B cell (primary cell): ENCODE data around the gene TIFAB. TPM values are rescaled to one million over a fixed set of nuclear protein-coding genes. Genes with fewer than 3 reads are reported as not detected.

ENCODE experiments used
- ATAC-seq: fragments of 200-7000 bp; cut with Tn5 transposase; one replicate; pipeline ENCODE4 v1.10.0; 2021; ENCODE audit warnings: low read depth, mild to moderate bottlenecking, moderate number of reproducible peaks, moderate library complexity
- CTCF ChIA-PET: fragments of 350-600 bp; sonication (Branson Sonifier 250); formaldehyde crosslinking; loops from one replicate; lab custom pipeline; 2021; ENCODE audit warnings: antibody characterized with exemption, inconsistent platforms; lab: Charles Lee
- POLR2A ChIA-PET: fragments of 350-600 bp; sonication (Branson Sonifier 250); formaldehyde crosslinking; loops from one replicate; lab custom pipeline; 2021; ENCODE audit warnings: antibody characterized with exemption; lab: Charles Lee
- DNase-seq: peaks from one replicate; pipeline ENCODE4 v3.0.0; 2013
- H2AFZ ChIP-seq: 2 replicates; pipeline ENCODE4 v1.6.1; 2012; ENCODE audit warnings: mild to moderate bottlenecking, low read depth, low read length; ENCODE audit not compliant: insufficient read depth, poor library complexity, severe bottlenecking
- H3K27ac ChIP-seq, 2 donors: 1 replicate in 1 of 2; 2 replicates in 1 of 2; pipeline ENCODE4 v1.5.1; 2012 to 2013; ENCODE audit warnings: low read length in 2 of 2, mild to moderate bottlenecking in 2 of 2, moderate library complexity in 1 of 2
- H3K27me3 ChIP-seq, 4 experiments: fragments of 200-600 bp in 1 of 4; sonication (generic) in 1 of 4; replicated peaks in 1 of 4; 1 replicate in 2 of 4; 2 replicates in 2 of 4; pipeline versions ENCODE4 v1.6.1 to v1.7.0; 2013 to 2016; ENCODE audit warnings: low read length in 3 of 4, mild to moderate bottlenecking in 2 of 4, mixed read lengths in 1 of 4, moderate library complexity in 1 of 4; ENCODE audit not compliant: insufficient read depth in 4 of 4, control insufficient read depth in 3 of 4; ENCODE audit errors: control extremely low read depth in 1 of 4
- H3K36me3 ChIP-seq, 2 experiments: replicated peaks in 1 of 2; 1 replicate in 1 of 2; 2 replicates in 1 of 2; pipeline versions ENCODE4 v1.6.1 to v1.7.1; 2013; ENCODE audit warnings: low read length in 1 of 2; ENCODE audit not compliant: insufficient read depth in 2 of 2, control insufficient read depth in 1 of 2; ENCODE audit errors: control extremely low read depth in 1 of 2, extremely low read depth in 1 of 2
- H3K4me1 ChIP-seq, 2 donors: fragments of 200-600 bp in 1 of 2; sonication (generic) in 1 of 2; 1 replicate in 1 of 2; 2 replicates in 1 of 2; pipeline versions ENCODE4 v1.5.1 to v1.6.1; 2013 to 2017; ENCODE audit warnings: low read length in 2 of 2; ENCODE audit not compliant: control insufficient read depth in 2 of 2, insufficient read depth in 2 of 2
- H3K4me2 ChIP-seq: replicated peaks from 2 replicates; pipeline ENCODE3; 2012; ENCODE audit warnings: mild to moderate bottlenecking, low read depth, low read length; ENCODE audit not compliant: poor library complexity, severe bottlenecking
- H3K4me3 ChIP-seq, 5 experiments: fragments of 200-600 bp in 1 of 5; sonication (generic) in 1 of 5; 1 replicate in 3 of 5; 2 replicates in 2 of 5; pipeline versions ENCODE4 v1.5.1 to v1.7.0; 2011 to 2016; ENCODE audit warnings: low read length in 4 of 5, mild to moderate bottlenecking in 4 of 5, low read depth in 2 of 5, control low read depth in 1 of 5, moderate library complexity in 1 of 5; ENCODE audit not compliant: insufficient read depth in 1 of 5; ENCODE audit errors: control extremely low read depth in 1 of 5, extremely low read depth in 1 of 5
- H3K79me2 ChIP-seq: fragments of 200-600 bp; sonication (generic); one replicate; pipeline ENCODE4 v1.6.0; 2016; ENCODE audit warnings: low read length; ENCODE audit not compliant: control insufficient read depth, insufficient read depth
- H3K9ac ChIP-seq: fragments of 200-600 bp; sonication (generic); 2 replicates; pipeline ENCODE4 v1.6.1; 2017; ENCODE audit warnings: mild to moderate bottlenecking, low read length, moderate library complexity
- H3K9me3 ChIP-seq, 3 donors: one replicate each; pipeline versions ENCODE4 v1.6.1 to v1.7.1; 2013; ENCODE audit warnings: low read length in 2 of 3; ENCODE audit not compliant: control insufficient read depth in 2 of 3, insufficient read depth in 1 of 3; ENCODE audit errors: control extremely low read depth in 1 of 3
- H4K20me1 ChIP-seq: 2 replicates; pipeline ENCODE4 v1.6.0; 2012; ENCODE audit warnings: mild to moderate bottlenecking, low read length; ENCODE audit not compliant: insufficient read depth, control insufficient read depth, poor library complexity, severe bottlenecking
- H3K27ac Mint-ChIP-seq: one replicate; pipeline ENCODE4 v1.8.0; 2021; ENCODE audit warnings: mixed read lengths
- H3K27me3 Mint-ChIP-seq: one replicate; pipeline ENCODE4 v1.8.0; 2021; ENCODE audit warnings: mixed read lengths
- H3K4me1 Mint-ChIP-seq: one replicate; pipeline ENCODE4 v1.8.0; 2021; ENCODE audit warnings: mixed read lengths
- H3K4me3 Mint-ChIP-seq: one replicate; pipeline ENCODE4 v1.8.0; 2021; ENCODE audit warnings: mixed read lengths
- H3K9me3 Mint-ChIP-seq: one replicate; pipeline ENCODE4 v1.8.0; 2022; ENCODE audit warnings: mixed read lengths; ENCODE audit not compliant: insufficient read depth
- CTCF ChIP-seq: fragments of 200-600 bp; IDR thresholded peaks from one replicate; pipeline ENCODE4 v1.8.0; 2022; ENCODE audit warnings: antibody characterized with exemption, mild to moderate bottlenecking
- EZH2 ChIP-seq: IDR thresholded peaks from 2 replicates; pipeline ENCODE4 v1.6.1; 2012; ENCODE audit warnings: borderline replicate concordance, low read depth, mild to moderate bottlenecking, moderate library complexity, low read length; ENCODE audit not compliant: insufficient read depth, poor library complexity, severe bottlenecking
- WGBS: methylation state at CpG from one replicate; pipeline ENCODE4 v1.1.5; 2013; ENCODE audit warnings: missing lambda C conversion rate; ENCODE audit not compliant: insufficient coverage; 5-methylcytosine and 5-hydroxymethylcytosine counted together
- intact Hi-C: fragments of 100-400 bp; cut with micrococcal nuclease; formaldehyde crosslinking; loops from one replicate; pipeline ENCODE4 v1.10.0; 2022
- polyA plus RNA-seq: library from polyadenylated mRNA; depleted of rRNA; stranded (reverse); fragments of >200 nt; gene quantifications from 2 replicates; pipeline ENCODE4 v1.2.3, GENCODE V29; 2012
- total RNA-seq, 2 donors: library from RNA; stranded (reverse); fragments of 120-200 nt in 1 of 2; gene quantifications; 1 replicate in 1 of 2; 2 replicates in 1 of 2; pipeline versions ENCODE4 v1.2.3 to v1.2.4, GENCODE V29; 2013 to 2022

Gene TIFAB
- total and polyA plus RNA-seq, 2 donors (not counting 1 experiment from before 2014, with no cell fraction given) = not detected

GRCh38 chr5:135466178-135467050, 14.3 kb upstream of the TIFAB start:
- POLR2A ChIA-PET = no interaction called here
- Histone ChIP-seq H3K4me2 (peak overlapping the region; percentile 72), H2AFZ (peak overlapping the region; percentile 76)

More at GRCh38 chr5:135466178-135467050, 14.3 kb upstream of the TIFAB start:
- Histone ChIP-seq H3K9ac (peak overlapping the region; percentile 29), H3K4me3 (peak overlapping the region in 2 of 5 experiments; percentile 18 to 30), H3K36me3 (no peaks in the 10 kb centered on the region), H3K27me3 (peaks cover 0 to 32% (median 8%) of the 10 kb centered on the region in 4 experiments), H3K79me2 (no peaks in the 10 kb centered on the region), H4K20me1 (no peaks in the 10 kb centered on the region), H3K27ac (no peak overlapping the region), H3K9me3 (no peaks in the 10 kb centered on the region), H3K4me1 (peaks cover 9% of the 10 kb centered on the region in 2 donors)
- Mint-ChIP-seq H3K4me1 (peaks cover 13% of the 10 kb centered on the region), H3K4me3 (peak overlapping the region; percentile 62), H3K27ac (no peak overlapping the region), H3K27me3 (peaks cover 58% of the 10 kb centered on the region), H3K9me3 (no peaks in the 10 kb centered on the region)
- CTCF ChIA-PET = interaction anchor here (0.7 to 7.5 kb wide), 8 partner anchors 9 to 890 kb away, joined by 3 to 67 read pairs (median 3); no protein-coding TSS in a partner anchor
- DNase-seq = peak; percentile 62
- 20% methylated on average over 43 of the region's 43 CpGs for WGBS
- peak; percentile 54 for ATAC-seq
- intact Hi-C loops = loop anchor here (1.0 to 2.0 kb wide), 2 partner anchors 100 to 746 kb away; no protein-coding TSS in a partner anchor
- TF ChIP-seq CTCF (peak; percentile 64), EZH2 (no peak)
